GM19023 (cell line): Measurements from ENCODE around the gene PPHLN1.
A peak's percentile ranks its signal among the peaks of the same experiment; 100 is the strongest.
"Not testable (repeated sequence)": the region's sequence is repeated elsewhere in the genome, so short reads cannot be mapped to it uniquely, and the experiment has no call there.

ENCODE experiments used
- ATAC-seq: cut with Tn5 transposase; IDR thresholded peaks from one replicate; pipeline ENCODE4 v1.9.1; 2021; ENCODE audit warnings: mild to moderate bottlenecking, moderate library complexity; ENCODE audit not compliant: unreplicated experiment

PPHLN1 gene

GRCh38 chr12:42320796-42321195, 5.2 kb upstream of the PPHLN1 start:
- no peak for ATAC-seq

- no peak for ATAC-seq
These were observed 3.4 kb upstream of the PPHLN1 start for GRCh38 chr12:42322567-42322966.

GRCh38 chr12:42323856-42324255, 2.1 kb upstream of the PPHLN1 start:
- no peak for ATAC-seq

GRCh38 chr12:42325326-42325652, 678 bp upstream of the PPHLN1 start:
- no peak for ATAC-seq

- ATAC-seq, result peak; percentile 16
These were observed 717 bp downstream of the PPHLN1 start for GRCh38 chr12:42326541-42327226.

- no peak for ATAC-seq
These were observed 1.2 kb downstream of the PPHLN1 start for GRCh38 chr12:42327227-42327590.

GRCh38 chr12:42330097-42330496, 4.1 kb downstream of the PPHLN1 start:
- ATAC-seq, result not testable (repeated sequence)

GRCh38 chr12:42332301-42333285, 6.6 kb downstream of the PPHLN1 start:
- ATAC-seq, result peak; percentile 72

- ATAC-seq, result no peak
These were observed 10.3 kb downstream of the PPHLN1 start for GRCh38 chr12:42336286-42336685.

GRCh38 chr12:42338280-42338679, 12.3 kb downstream of the PPHLN1 start:
- ATAC-seq, result no peak

- no peak for ATAC-seq
These were observed 16.1 kb downstream of the PPHLN1 start for GRCh38 chr12:42342028-42342427.

- no peak for ATAC-seq
These were observed 17.8 kb downstream of the PPHLN1 start for GRCh38 chr12:42343721-42344120.

GRCh38 chr12:42346403-42347002, 20.5 kb downstream of the PPHLN1 start:
- no peak for ATAC-seq

- ATAC-seq, result not testable (repeated sequence)
These were observed 23.4 kb downstream of the PPHLN1 start for GRCh38 chr12:42349119-42350020.

GRCh38 chr12:42350021-42350407, 24.0 kb downstream of the PPHLN1 start:
- not testable (repeated sequence) for ATAC-seq

GRCh38 chr12:42356344-42356743, 30.4 kb downstream of the PPHLN1 start:
- ATAC-seq, result no peak

GRCh38 chr12:42360747-42361403, 34.9 kb downstream of the PPHLN1 start:
- no peak for ATAC-seq

GRCh38 chr12:42361909-42362646, 36.1 kb downstream of the PPHLN1 start:
- no peak for ATAC-seq

GRCh38 chr12:42362647-42363260, 36.8 kb downstream of the PPHLN1 start:
- ATAC-seq, result no peak
